Activated T-cell treated with anti-CD3 and anti-CD28 coated beads, Interleukin-2, amount 50 U/mL, for 24 hours (primary cell): ENCODE data around the gene DCLRE1B.

Source experiments
- DNase-seq: peaks from one replicate; pipeline ENCODE4 v3.0.0-alpha.2; 2020
- H3K27ac Mint-ChIP-seq: 2 replicates; pipeline ENCODE4 v1.8.0; 2020; ENCODE audit warnings: mild to moderate bottlenecking, mixed read lengths
- H3K27me3 Mint-ChIP-seq: 2 replicates; pipeline ENCODE4 v1.8.0; 2020; ENCODE audit warnings: mixed read lengths
- H3K36me3 Mint-ChIP-seq: 2 replicates; pipeline ENCODE4 v1.8.0; 2020; ENCODE audit warnings: low read depth, mixed read lengths
- H3K4me1 Mint-ChIP-seq: 2 replicates; pipeline ENCODE4 v1.8.0; 2020; ENCODE audit warnings: low read depth, mixed read lengths
- H3K4me3 Mint-ChIP-seq: 2 replicates; pipeline ENCODE4 v1.8.0; 2020; ENCODE audit warnings: mild to moderate bottlenecking, moderate library complexity, mixed read lengths
- H3K9me3 Mint-ChIP-seq: 2 replicates; pipeline ENCODE4 v1.8.0; 2020; ENCODE audit warnings: mixed read lengths

The DCLRE1B gene

GRCh38 chr1:113928941-113929749 lies 24.0 kb downstream of the DCLRE1B start, which contains the start of gene HIPK1:
Gene HIPK1 (plus strand): TSS chr1:113929324.
- peak; percentile 96 for DNase-seq
- Mint-ChIP-seq H3K36me3 (peaks cover 27% of the 10 kb centered on the region), H3K9me3 (no peaks in the 10 kb centered on the region), H3K4me3 (peak within 1 kb of the TSS; percentile 96), H3K27me3 (no peaks in the 10 kb centered on the region), H3K27ac (peak within 1 kb of the TSS; percentile 99), H3K4me1 (peaks cover 47% of the 10 kb centered on the region)

- peaks cover 31% of the 10 kb centered on the region for H3K36me3 Mint-ChIP-seq
- no peaks in the 10 kb centered on the region for H3K27me3 Mint-ChIP-seq
- H3K4me1 Mint-ChIP-seq: peaks cover 54% of the 10 kb centered on the region
- peak overlapping the region; percentile 96 for H3K4me3 Mint-ChIP-seq
- peak overlapping the region; percentile 98 for H3K27ac Mint-ChIP-seq
- H3K9me3 Mint-ChIP-seq: no peaks in the 10 kb centered on the region
- DNase-seq: peak; percentile 78
Measured at GRCh38 chr1:113929750-113930498, 24.8 kb downstream of the DCLRE1B start.

- H3K27me3 Mint-ChIP-seq: no peaks in the 10 kb centered on the region
- peak overlapping the region; percentile 96 for H3K4me3 Mint-ChIP-seq
- H3K4me1 Mint-ChIP-seq: peaks cover 61% of the 10 kb centered on the region
- no peaks in the 10 kb centered on the region for H3K9me3 Mint-ChIP-seq
- peak overlapping the region; percentile 98 for H3K27ac Mint-ChIP-seq
- DNase-seq: peak; percentile 59
- H3K36me3 Mint-ChIP-seq: peaks cover 38% of the 10 kb centered on the region
Measured at GRCh38 chr1:113930499-113931161, 25.5 kb downstream of the DCLRE1B start.

- Mint-ChIP-seq H3K27me3 (no peaks in the 10 kb centered on the region), H3K27ac (peak overlapping the region; percentile 98), H3K4me3 (peak overlapping the region; percentile 96), H3K36me3 (peaks cover 41% of the 10 kb centered on the region), H3K9me3 (no peaks in the 10 kb centered on the region), H3K4me1 (peaks cover 69% of the 10 kb centered on the region)
- no peak for DNase-seq
Measured at GRCh38 chr1:113931451-113931851, 26.3 kb downstream of the DCLRE1B start.

- Mint-ChIP-seq H3K4me3 (peak overlapping the region; percentile 96), H3K4me1 (peaks cover 82% of the 10 kb centered on the region), H3K9me3 (no peaks in the 10 kb centered on the region), H3K36me3 (peaks cover 41% of the 10 kb centered on the region), H3K27ac (peak overlapping the region; percentile 98), H3K27me3 (no peaks in the 10 kb centered on the region)
- DNase-seq: no peak
Measured at GRCh38 chr1:113934006-113934405, 28.9 kb downstream of the DCLRE1B start.

- peak overlapping the region; percentile 98 for H3K27ac Mint-ChIP-seq
- DNase-seq: no peak
- peaks cover 42% of the 10 kb centered on the region for H3K36me3 Mint-ChIP-seq
- H3K4me1 Mint-ChIP-seq: peaks cover 87% of the 10 kb centered on the region
- no peaks in the 10 kb centered on the region for H3K27me3 Mint-ChIP-seq
- H3K9me3 Mint-ChIP-seq: no peaks in the 10 kb centered on the region
- no peak overlapping the region for H3K4me3 Mint-ChIP-seq
Measured at GRCh38 chr1:113934511-113935055, 29.5 kb downstream of the DCLRE1B start.

GRCh38 chr1:113935176-113935575 lies 30.1 kb downstream of the DCLRE1B start:
- no peak overlapping the region for H3K4me3 Mint-ChIP-seq
- H3K27me3 Mint-ChIP-seq: no peaks in the 10 kb centered on the region
- H3K36me3 Mint-ChIP-seq: peaks cover 40% of the 10 kb centered on the region
- peaks cover 93% of the 10 kb centered on the region for H3K4me1 Mint-ChIP-seq
- peak overlapping the region; percentile 57 for H3K27ac Mint-ChIP-seq
- DNase-seq: no peak
- no peaks in the 10 kb centered on the region for H3K9me3 Mint-ChIP-seq

- Mint-ChIP-seq H3K4me3 (peak overlapping the region; percentile 3), H3K36me3 (peaks cover 44% of the 10 kb centered on the region)
Measured at GRCh38 chr1:113935970-113936369, 30.8 kb downstream of the DCLRE1B start.

GRCh38 chr1:113937146-113937545 lies 32.0 kb downstream of the DCLRE1B start:
- no peak for DNase-seq
- Mint-ChIP-seq H3K36me3 (peaks cover 52% of the 10 kb centered on the region), H3K4me1 (peaks cover 92% of the 10 kb centered on the region), H3K27me3 (no peaks in the 10 kb centered on the region), H3K9me3 (no peaks in the 10 kb centered on the region), H3K4me3 (no peak overlapping the region), H3K27ac (peak overlapping the region; percentile 71)

More at GRCh38 chr1:113935970-113936369, 30.8 kb downstream of the DCLRE1B start:
- Mint-ChIP-seq H3K27ac (peak overlapping the region; percentile 57), H3K27me3 (no peaks in the 10 kb centered on the region), H3K4me1 (peaks cover 97% of the 10 kb centered on the region), H3K9me3 (no peaks in the 10 kb centered on the region)
- no peak for DNase-seq

- H3K4me1 Mint-ChIP-seq: peaks cover 89% of the 10 kb centered on the region
- peaks cover 52% of the 10 kb centered on the region for H3K36me3 Mint-ChIP-seq
- H3K9me3 Mint-ChIP-seq: no peaks in the 10 kb centered on the region
- H3K27me3 Mint-ChIP-seq: no peaks in the 10 kb centered on the region
- DNase-seq: no peak
- peak overlapping the region; percentile 53 for H3K27ac Mint-ChIP-seq
- H3K4me3 Mint-ChIP-seq: no peak overlapping the region
Measured at GRCh38 chr1:113938192-113938591, 33.1 kb downstream of the DCLRE1B start.

GRCh38 chr1:113940365-113941244 lies 35.5 kb downstream of the DCLRE1B start:
- Mint-ChIP-seq H3K36me3 (peaks cover 53% of the 10 kb centered on the region), H3K27ac (peak overlapping the region; percentile 85), H3K4me1 (peaks cover 79% of the 10 kb centered on the region), H3K27me3 (no peaks in the 10 kb centered on the region), H3K9me3 (no peaks in the 10 kb centered on the region), H3K4me3 (peak overlapping the region; percentile 68)
- DNase-seq: peak; percentile 59

GRCh38 chr1:113941245-113941559 lies 36.1 kb downstream of the DCLRE1B start:
- Mint-ChIP-seq H3K9me3 (no peaks in the 10 kb centered on the region), H3K4me1 (peaks cover 79% of the 10 kb centered on the region), H3K4me3 (peak overlapping the region; percentile 68), H3K36me3 (peaks cover 55% of the 10 kb centered on the region), H3K27me3 (no peaks in the 10 kb centered on the region), H3K27ac (peak overlapping the region; percentile 85)
- no peak for DNase-seq

- H3K36me3 Mint-ChIP-seq: peaks cover 58% of the 10 kb centered on the region
- H3K4me3 Mint-ChIP-seq: no peak overlapping the region
- no peaks in the 10 kb centered on the region for H3K9me3 Mint-ChIP-seq
- peaks cover 79% of the 10 kb centered on the region for H3K4me1 Mint-ChIP-seq
- no peak overlapping the region for H3K27ac Mint-ChIP-seq
- DNase-seq: no peak
- no peaks in the 10 kb centered on the region for H3K27me3 Mint-ChIP-seq
Measured at GRCh38 chr1:113942527-113942926, 37.4 kb downstream of the DCLRE1B start.
